Activated naive CD4-positive, alpha-beta T cell treated with anti-CD3 and anti-CD28 coated beads, Interleukin-2, amount 50 U/mL, for 72 hours (primary cell): ENCODE results near the gene ATP1A1. TPM values are rescaled to one million over a fixed set of nuclear protein-coding genes. Genes with fewer than 3 reads are reported as not detected.

ENCODE experiments used
- ATAC-seq, 2 donors: fragments of 150-1000 bp; cut with Tn5 transposase; 2 replicates each; pipeline ENCODE4 v1.10.0; 2021; ENCODE audit warnings: mild to moderate bottlenecking in 2 of 2, moderate library complexity in 2 of 2
- DNase-seq, 2 donors: peaks; one replicate each; pipeline ENCODE4 v3.0.0; 2021 to 2022; ENCODE audit warnings: low spot score in 2 of 2
- H3K27ac Mint-ChIP-seq, 2 donors: one replicate each; pipeline ENCODE4 v1.8.0; 2022; ENCODE audit warnings: mild to moderate bottlenecking in 2 of 2, mixed read lengths in 2 of 2
- H3K36me3 Mint-ChIP-seq, 2 donors: one replicate each; pipeline ENCODE4 v1.8.0; 2022; ENCODE audit warnings: mixed read lengths in 2 of 2
- H3K9me3 Mint-ChIP-seq, 2 donors: one replicate each; pipeline ENCODE4 v1.8.0; 2022; ENCODE audit warnings: mixed read lengths in 2 of 2
- total RNA-seq, 2 donors: library from RNA; stranded (reverse); gene quantifications; one replicate each; pipeline ENCODE4 v1.2.3, GENCODE V29; 2022

Gene ATP1A1
- total RNA-seq, 2 donors from 2014 or later: 220 to 337 TPM

- no peaks in the 10 kb centered on the region for H3K9me3 Mint-ChIP-seq
- peak overlapping the region in 1 of 2 donors; percentile 10 for H3K27ac Mint-ChIP-seq
Observed at GRCh38 chr1:116453906-116454305, 80.9 kb downstream of the ATP1A1 start.

More at GRCh38 chr1:116453906-116454305, 80.9 kb downstream of the ATP1A1 start:
- DNase-seq (no peak), ATAC-seq (no peak)
- H3K36me3 Mint-ChIP-seq: no peaks in the 10 kb centered on the region

Other genes with a start within 250 kb of the ATP1A1 start
- 10 to 100 TPM in 1 of 2 donors, 1 to 10 TPM in 1; 8.3 to 12.7 TPM for gene CD58, start 197.8 kb downstream of the ATP1A1 start, total RNA-seq